GM12873 (cell line): ENCODE results near the gene HSD3B7.

Source experiments
- CTCF ChIP-seq: IDR thresholded peaks from 2 replicates; pipeline ENCODE4 v1.5.1; 2012; ENCODE audit warnings: low read depth, mild to moderate bottlenecking, moderate library complexity, low read length, control low read depth; ENCODE audit not compliant: insufficient read depth; ENCODE audit errors: missing control alignments

The HSD3B7 gene

GRCh38 chr16:30953111-30953510, 31.9 kb upstream of the HSD3B7 start:
- no peak for TF ChIP-seq CTCF

- TF ChIP-seq CTCF: peak; percentile 82
These were observed 31.4 kb upstream of the HSD3B7 start for GRCh38 chr16:30953511-30954124.

- no peak for TF ChIP-seq CTCF
These were observed 30.0 kb upstream of the HSD3B7 start for GRCh38 chr16:30954993-30955392.

- TF ChIP-seq CTCF: peak; percentile 34
These were observed 28.2 kb upstream of the HSD3B7 start for GRCh38 chr16:30956601-30957455.

GRCh38 chr16:30957456-30958174, 27.4 kb upstream of the HSD3B7 start, which contains the start of gene SETD1A:
Gene SETD1A (plus strand): TSS chr16:30957754. CDS start chr16:30958732, 978 bp downstream.
- TF ChIP-seq CTCF: no peak

- TF ChIP-seq CTCF: no peak
These were observed 26.6 kb upstream of the HSD3B7 start for GRCh38 chr16:30958175-30959079.
